ENCODE results near the gene DGKA. TPM values are rescaled to one million over a fixed set of nuclear protein-coding genes. Genes with fewer than 3 reads are reported as not detected.

Gene DGKA
- total RNA-seq, 4 donors from 2014 or later, result 16.1 to 59.5 (median 23.3) TPM

DNA sequence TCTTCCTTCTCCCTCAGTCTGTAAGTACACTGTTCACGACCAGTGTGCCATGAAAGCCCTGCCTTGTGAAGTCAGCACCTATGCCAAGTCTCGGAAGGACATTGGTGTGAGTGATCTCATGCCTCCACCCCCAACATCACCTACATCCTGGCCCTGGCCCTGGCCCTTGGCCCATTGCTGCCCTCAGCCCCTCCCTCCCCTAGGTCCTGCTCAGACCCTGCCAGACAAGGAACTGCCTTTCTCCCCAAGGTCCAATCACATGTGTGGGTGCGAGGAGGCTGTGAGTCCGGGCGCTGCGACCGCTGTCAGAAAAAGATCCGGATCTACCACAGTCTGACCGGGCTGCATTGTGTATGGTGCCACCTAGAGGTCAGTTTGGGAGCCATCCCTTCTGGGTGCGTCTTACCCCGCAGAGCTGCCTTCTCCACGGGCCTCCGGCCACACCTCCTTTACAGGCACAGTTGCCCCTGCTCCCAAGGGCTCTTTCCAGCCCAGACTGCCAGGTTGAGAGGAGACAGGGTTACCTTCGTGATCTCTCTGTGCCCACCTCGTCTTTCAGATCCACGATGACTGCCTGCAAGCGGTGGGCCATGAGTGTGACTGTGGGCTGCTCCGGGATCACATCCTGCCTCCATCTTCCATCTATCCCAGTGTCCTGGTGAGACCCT is 9.2 kb downstream of the DGKA start:
- TF ChIP-seq, protein P1, sequence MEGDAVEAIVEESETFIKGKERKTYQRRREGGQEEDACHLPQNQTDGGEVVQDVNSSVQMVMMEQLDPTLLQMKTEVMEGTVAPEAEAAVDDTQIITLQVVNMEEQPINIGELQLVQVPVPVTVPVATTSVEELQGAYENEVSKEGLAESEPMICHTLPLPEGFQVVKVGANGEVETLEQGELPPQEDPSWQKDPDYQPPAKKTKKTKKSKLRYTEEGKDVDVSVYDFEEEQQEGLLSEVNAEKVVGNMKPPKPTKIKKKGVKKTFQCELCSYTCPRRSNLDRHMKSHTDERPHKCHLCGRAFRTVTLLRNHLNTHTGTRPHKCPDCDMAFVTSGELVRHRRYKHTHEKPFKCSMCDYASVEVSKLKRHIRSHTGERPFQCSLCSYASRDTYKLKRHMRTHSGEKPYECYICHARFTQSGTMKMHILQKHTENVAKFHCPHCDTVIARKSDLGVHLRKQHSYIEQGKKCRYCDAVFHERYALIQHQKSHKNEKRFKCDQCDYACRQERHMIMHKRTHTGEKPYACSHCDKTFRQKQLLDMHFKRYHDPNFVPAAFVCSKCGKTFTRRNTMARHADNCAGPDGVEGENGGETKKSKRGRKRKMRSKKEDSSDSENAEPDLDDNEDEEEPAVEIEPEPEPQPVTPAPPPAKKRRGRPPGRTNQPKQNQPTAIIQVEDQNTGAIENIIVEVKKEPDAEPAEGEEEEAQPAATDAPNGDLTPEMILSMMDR (IDR thresholded peaks at IDR 0.05; ENCODE audit: low read depth), result no peak

DNA sequence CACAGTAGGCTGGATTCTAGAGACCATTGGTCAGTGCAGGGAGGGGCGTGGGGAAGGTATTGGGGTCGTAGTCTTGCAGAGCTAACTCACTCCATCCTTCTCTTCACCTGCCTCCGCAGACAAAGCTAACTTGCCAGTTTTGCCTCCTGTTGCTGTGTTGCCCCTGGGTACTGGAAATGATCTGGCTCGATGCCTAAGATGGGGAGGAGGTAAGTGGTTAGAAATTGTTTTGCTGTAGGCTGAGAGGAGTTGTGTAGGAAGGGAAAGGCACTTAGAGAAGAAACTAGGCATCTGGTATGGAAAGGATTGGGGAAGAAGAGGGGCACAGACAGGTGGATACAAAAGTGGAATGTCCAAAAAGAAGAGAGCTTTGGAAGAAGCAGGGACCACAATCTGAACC is 11.1 kb downstream of the DGKA start:
- TF ChIP-seq, protein P1 (IDR thresholded peaks at IDR 0.05; ENCODE audit: low read depth), result no peak

DNA sequence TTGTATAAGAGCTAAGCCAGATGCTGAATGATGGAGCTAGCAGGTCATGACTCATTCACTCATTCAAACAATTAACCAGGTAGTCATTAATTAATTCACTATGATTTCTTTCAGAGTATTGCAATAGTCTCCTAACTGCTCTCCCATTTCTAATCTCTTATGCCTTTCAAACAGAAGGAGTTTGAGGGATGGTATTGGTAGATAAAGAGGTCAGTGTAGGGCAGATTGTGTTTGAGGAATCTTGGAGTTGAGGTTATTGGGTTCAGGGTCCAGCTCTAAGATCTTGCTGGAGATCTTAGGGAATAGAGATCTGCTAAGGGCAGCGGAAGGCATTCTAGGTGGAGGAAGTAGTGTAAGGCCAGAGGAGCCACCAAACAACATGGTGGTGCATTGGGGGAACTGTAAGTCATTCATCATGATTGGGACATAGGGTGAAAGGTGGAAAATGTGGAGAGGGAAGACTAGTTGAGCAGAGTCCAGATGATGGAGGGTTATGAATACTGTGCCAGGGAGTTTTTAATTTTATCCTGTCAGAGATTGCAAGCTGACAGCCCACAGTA is 11.7 kb downstream of the DGKA start:
- TF ChIP-seq, protein P1 (IDR thresholded peaks at IDR 0.05; ENCODE audit: low read depth), result no peak

DNA sequence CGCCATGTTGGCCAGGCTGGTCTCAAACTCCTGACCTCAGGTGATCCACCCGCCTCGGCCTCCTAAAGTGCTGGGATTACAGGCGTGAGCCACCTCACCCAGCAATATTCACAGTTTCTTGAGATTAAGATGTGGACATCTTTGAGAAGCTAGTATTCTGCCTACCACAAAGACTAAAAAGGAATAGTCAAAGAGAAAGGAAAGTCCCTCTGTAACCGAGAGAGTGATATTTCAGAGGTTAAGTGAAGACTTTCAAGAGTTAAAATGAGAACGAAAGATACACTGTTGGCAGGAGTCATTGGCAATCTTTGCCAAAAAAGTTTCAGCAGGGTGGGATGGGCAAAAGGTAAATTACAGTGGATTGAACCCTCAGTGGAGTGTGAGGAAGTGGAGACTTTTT is 15.6 kb downstream of the DGKA start:
- TF ChIP-seq, protein P1 (IDR thresholded peaks at IDR 0.05; ENCODE audit: low read depth), result no peak

- TF ChIP-seq, protein P1 (IDR thresholded peaks at IDR 0.05; ENCODE audit: low read depth), result no peak
These were observed 24.4 kb downstream of the DGKA start for GRCh38 chr12:55955344-55955743.

GRCh38 chr12:55955800-55956508 is 25.0 kb downstream of the DGKA start:
- TF ChIP-seq, protein P1 (IDR thresholded peaks at IDR 0.05; ENCODE audit: low read depth), result no peak

DNA sequence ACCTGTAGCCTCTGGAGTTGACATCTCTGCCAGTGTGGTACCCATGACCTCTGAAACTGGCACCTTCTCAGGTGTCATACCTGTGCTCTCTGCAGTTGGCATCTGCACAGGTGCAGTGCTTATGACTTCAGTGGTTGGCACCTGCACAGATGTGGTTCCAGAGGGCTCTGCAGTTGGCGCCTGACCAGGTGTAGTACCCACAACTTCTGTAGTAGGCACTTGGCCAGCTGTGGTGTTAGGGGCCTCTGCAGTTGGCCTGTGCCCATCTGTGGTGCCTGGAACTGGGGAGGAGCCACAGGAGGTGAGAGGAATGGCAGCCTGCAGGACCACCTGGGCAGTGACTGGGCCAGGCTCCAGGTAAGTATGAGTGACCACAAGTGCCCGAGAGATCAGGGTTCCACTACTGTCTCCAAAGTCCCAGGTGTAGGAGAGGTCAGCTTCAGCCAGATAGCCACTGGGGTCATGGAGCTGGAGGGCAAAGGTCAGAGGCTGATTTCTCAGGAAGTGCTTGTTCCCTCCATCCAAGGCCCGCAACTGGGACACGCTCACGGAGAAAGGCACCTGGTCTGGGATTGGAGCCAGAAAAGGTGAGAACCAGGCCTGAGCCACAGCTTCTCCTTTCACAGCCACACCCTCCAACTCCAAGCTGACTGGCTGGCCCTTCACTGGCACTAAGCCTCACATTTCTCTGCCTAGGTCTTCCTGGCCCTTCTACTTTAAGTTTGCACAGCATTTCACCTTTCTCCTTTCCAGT is 26.3 kb downstream of the DGKA start:
- TF ChIP-seq, protein P1 (IDR thresholded peaks at IDR 0.05; ENCODE audit: low read depth), result no peak
